NCI-H524 (cell line): ENCODE data around the gene PRKAG3.
A peak's percentile ranks its signal among the peaks of the same experiment; 100 is the strongest.

ENCODE experiments used
- DNase-seq, 2 experiments: peaks; one replicate each; lab custom pipeline; 2025; lab: John Stamatoyannopoulos, UW

The PRKAG3 gene

GRCh38 chr2:218814540-218815243 is 16.9 kb downstream of the PRKAG3 start:
- no peak for DNase-seq

DNA sequence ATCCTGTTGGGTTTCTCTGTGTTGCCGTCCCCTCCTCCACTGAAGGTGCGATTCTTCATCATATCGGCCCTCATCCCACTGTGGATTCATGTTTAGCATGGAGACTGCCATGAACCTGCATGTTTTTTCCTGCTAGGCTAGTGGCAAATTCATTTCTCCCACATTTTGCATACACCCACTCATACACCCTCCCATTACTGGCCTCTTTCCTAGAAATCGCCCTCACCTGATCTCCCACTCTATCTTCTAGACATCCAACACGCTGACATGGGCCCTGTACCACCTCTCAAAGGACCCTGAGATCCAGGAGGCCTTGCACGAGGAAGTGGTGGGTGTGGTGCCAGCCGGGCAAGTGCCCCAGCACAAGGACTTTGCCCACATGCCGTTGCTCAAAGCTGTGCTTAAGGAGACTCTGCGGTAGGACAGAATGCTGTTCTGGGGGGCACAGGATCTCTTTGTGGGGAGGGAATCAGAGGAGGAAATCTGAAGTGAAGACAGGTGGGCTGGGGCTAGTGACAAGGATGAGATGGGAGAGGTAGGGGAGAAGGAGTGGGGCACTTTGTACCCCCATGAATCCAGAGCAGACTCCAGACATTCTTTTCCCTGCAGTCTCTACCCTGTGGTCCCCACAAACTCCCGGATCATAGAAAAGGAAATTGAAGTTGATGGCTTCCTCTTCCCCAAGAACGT is 17.7 kb downstream of the PRKAG3 start:
- no peak for DNase-seq

DNA sequence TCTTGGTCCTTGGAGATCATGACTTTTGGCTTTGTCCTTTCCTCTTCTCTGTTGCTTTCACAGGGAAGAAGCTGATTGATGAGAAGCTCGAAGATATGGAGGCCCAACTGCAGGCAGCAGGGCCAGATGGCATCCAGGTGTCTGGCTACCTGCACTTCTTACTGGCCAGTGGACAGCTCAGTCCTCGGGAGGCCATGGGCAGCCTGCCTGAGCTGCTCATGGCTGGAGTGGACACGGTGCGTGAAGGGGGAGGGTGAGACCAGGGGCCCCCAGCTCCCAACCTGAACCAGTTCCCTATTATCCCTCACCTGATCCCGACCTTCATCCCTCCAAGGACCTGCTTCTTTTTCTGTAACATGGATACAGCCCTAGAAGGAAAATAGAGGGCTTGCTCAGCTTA is 18.7 kb downstream of the PRKAG3 start:
- DNase-seq: no peak

DNA sequence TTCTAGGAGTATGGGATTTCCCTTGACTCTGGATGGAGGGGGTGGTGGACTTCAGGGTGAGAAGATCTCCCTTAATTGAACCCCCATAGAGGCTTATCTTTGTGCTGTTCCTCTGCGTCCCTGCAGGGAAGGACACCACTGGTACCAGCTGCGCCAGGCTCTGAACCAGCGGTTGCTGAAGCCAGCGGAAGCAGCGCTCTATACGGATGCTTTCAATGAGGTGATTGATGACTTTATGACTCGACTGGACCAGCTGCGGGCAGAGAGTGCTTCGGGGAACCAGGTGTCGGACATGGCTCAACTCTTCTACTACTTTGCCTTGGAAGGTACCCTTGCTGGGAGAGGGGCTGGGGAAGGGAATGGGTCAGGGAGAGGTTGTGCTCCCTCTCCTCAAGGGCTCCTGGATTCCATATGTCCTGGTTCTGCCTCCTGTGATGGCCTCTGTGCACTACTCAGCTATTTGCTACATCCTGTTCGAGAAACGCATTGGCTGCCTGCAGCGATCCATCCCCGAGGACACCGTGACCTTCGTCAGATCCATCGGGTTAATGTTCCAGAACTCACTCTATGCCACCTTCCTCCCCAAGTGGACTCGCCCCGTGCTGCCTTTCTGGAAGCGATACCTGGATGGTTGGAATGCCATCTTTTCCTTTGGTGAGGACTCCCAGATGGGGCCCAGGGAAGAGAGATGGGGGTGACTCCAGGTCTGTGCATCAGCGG is 19.3 kb downstream of the PRKAG3 start:
- no peak for DNase-seq

DNA sequence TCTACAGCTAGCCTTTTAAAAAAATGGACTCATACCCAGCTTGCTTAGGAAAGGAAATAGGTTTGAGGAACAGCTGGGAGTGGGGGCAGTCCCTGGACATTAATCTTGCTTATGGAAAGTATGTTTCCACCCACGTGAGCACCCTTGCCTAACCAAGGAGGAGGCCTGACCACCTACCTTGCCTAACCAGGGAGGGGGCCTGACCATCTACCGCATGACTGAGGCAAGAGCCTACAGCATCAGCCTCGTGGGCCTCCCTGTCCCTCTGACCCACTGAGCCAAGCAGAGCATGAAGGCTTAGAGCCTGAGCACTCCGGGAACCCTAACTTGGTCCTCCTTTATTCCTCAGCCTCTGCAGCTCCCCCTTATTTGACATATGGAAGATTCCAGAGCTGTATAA is 20.2 kb downstream of the PRKAG3 start:
- DNase-seq: peak in 1 of 2 experiments; percentile 28

GRCh38 chr2:218810256-218810655 is 21.3 kb downstream of the PRKAG3 start:
- no peak for DNase-seq

DNA sequence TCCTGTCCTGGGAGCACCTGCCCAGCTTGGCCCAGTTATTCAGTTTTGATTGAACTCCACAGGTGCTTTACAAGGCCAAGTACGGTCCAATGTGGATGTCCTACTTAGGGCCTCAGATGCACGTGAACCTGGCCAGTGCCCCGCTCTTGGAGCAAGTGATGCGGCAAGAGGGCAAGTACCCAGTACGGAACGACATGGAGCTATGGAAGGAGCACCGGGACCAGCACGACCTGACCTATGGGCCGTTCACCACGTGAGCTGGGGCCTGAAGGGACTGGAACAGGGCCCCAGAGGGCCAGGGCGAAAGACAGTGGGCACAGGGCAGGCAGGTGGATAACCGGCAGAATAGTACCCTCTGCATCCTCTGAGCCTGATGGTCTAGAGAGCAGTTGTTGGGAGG is 22.1 kb downstream of the PRKAG3 start:
- no peak for DNase-seq

DNA sequence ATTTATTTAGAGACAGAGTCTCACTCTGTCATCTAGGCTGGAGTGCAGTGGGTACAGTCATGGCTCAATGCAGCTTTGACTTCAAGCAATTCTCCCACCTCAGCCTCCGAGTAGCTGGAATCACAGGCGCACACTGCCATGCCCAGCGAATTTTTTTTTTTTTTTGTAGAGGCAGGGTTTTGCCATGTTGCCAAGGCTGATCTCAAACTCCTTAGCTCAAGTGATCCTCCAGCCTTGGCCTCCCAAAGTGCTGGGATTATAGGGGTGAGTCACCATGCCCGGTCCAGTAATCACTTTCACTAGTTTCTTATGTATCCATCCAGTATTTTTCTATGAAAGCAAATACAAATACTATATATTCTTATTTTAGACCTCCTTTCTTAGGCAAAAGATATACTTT is 24.0 kb downstream of the PRKAG3 start:
- no peak for DNase-seq

DNA sequence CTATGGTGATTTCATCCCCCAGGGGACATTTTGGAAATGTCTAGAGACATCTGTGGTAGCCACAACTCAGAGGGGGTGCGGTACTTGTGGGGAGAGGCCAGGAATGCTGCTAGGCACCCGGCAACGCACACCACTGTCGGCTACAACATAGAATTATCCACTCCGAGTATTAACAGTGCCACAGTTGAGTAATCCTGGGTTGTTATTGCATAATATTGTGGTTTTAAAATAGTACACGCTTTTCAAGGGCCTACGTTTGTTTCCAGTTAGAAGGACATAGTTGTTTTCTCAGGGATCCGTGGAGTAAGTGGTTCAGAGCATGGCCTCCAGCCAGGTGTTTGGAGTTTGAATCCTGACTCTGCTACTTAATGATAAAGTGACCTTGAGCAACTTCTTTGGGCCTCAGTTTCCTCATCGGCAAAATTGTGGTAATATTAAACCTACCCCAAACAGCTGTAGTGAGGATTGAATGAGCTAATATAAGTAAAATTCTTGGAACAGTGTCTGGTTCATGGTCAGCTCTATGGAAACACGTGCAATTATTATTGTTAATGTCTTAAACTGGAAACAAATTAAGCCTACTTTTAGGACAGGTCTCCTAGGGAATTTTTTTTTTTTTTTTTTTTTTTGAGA is 25.1 kb downstream of the PRKAG3 start:
- DNase-seq: peak; percentile 32 to 72

DNA sequence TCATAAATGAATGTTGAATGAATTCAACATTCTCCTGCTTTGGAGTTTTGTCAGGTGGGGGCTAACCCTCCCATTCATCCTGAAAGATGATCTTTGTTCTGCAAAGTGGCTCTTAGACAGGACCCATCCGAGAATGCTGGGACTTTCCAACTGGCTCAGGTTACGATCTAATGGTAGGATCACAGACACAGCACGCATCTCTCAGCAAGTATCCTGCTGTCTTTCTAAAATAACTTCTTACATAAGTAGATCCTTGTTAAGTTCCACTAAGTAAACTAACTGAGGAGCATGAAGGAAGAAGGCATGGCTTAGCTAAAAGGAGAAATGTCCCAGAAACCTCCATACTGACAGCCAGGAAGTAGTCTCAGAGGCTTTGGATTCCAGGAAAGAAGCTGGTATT is 26.0 kb downstream of the PRKAG3 start:
- peak; percentile 56 to 73 for DNase-seq

- DNase-seq: no peak
Observed at GRCh38 chr2:218804817-218805216, 26.8 kb downstream of the PRKAG3 start.

DNA sequence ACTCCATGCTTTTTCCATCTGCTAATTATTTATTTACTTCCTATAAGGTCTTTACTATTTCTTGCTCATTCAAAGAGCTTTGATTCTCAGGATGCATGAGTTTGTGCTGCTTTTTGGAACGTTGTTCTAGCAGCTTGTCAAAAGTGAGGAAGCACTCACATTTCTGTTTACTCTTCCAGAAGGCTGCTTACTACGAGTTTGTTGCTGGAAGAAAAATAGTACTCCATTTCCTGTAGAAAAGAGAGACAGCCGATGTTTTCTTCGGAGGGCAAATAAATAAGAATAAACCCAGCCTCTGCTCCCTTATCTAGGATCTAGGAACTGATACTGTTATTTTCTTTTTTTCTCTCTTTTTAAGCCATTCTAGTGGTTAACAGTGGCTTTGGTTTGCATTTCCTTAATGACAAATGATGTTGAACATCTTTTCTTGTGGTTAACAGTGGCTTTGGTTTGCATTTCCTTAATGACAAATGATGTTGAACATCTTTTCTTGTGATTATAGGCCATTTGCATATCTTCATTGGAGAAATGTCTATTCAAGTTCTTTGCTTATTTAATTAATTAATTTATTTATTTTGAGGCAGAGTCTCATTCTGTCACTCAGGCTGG is 29.1 kb downstream of the PRKAG3 start:
- DNase-seq: no peak

GRCh38 chr2:218799990-218800389 is 31.6 kb downstream of the PRKAG3 start:
- DNase-seq: peak in 1 of 2 experiments; percentile 6

DNA sequence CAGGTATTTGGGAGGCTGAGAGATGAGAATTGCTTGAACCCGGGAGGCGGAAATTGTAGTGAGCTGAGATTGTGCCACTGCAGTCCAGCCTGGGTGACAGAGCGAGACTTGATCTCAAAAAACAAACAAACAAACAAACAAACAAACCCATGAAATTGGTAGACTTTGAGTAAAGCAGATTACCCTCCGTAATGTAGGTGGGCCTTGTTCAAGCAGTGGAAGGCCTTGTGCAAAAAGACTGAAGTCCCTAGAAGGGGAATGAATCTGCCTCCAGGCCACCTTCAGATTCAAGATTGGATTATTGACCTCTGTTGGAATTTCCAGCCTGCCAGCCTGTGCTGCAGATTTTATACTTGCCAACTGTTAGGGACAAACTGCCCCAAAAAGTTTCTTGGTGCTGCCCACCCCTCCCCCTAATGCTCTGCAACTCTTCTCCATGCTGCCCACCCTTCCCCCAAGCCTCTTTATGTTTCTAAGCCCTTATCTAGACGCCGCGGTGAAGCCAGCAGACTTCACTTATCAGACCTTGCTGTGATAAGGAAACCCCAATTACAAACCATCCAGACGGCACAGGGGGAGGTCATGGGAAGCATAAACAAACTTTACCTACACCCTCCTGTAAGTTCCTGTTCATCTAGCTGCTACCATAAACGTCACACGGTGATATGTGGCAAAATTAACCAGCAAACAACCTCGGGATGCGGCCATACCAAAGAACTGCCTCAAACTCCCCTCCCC is 32.7 kb downstream of the PRKAG3 start:
- DNase-seq: no peak

DNA sequence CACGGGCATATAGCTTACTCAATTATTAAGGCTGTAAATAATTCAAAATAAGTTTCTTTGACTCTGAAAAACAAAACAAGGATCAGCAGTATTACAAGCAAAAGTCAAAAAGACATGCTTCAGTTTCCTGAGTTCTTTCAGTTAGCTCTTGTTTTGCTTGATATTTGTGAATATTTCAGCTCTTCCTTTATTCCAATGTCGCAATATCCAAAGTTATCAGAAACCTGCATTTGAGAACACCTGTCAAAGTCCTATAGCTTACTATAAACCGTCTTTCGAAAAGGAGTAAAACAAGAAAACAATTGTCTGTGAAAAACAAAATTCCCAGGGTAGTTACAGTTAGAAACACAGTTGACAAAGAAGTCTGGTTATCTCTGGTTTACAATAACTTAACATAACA is 34.9 kb downstream of the PRKAG3 start:
- no peak for DNase-seq

DNA sequence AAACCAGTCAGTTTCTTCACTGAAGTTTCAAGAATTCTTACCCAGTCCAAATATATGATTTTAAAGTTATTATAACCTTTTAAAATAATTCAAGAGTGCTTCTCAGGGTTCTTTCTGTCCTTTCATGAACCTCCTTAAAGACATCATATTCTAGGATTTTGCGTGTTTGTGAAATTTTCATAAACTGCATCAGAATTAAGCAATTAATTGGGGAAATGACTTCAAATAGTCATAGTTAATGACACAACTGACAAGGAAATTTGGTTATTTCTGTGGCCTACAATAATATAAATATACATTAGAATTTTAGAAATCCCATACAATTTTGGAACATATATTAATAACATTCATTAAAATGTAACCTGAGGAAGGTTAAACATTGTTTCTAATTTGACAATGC is 39.2 kb downstream of the PRKAG3 start:
- DNase-seq: no peak

GRCh38 chr2:218788529-218789255 is 42.9 kb downstream of the PRKAG3 start:
- DNase-seq: no peak

DNA sequence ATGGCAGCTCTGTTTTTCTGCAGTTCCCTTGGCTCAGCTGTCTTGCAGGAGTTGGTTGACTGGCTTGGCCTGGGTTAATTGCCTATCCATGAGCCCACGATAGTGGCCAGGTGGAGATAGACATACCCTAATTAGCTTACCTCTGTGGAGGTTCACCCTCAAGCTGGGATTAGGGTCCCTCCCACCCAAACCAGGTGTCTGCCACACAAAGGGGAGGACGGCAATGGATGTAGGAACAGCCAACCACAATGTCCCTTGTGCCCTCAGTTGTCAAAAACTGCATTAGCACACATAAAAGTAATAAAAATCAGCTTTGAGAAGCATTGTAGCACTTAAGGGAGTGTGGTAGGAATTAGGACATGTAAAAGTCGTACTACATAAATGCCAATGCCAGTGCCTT is 45.5 kb downstream of the PRKAG3 start:
- DNase-seq: no peak

- no peak for DNase-seq
Observed at GRCh38 chr2:218785103-218785502, 46.5 kb downstream of the PRKAG3 start.

GRCh38 chr2:218783688-218784087 is 47.9 kb downstream of the PRKAG3 start:
- no peak for DNase-seq

DNA sequence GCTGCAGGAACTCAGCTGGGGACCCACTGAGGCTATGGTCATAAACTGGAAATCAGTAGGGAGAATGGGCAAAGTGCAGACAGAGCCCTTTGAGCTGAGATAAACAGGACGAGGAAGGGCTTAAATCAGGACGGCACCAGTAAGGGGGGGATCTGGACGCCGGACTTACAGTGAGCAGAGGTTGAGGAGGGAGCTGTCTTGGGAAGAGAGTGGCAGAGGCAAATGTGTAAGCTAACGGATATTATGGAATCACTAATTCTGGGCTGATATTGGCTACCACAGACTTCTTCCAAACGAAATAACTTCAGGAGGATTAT is 49.1 kb downstream of the PRKAG3 start:
- peak in 1 of 2 experiments; percentile 25 for DNase-seq
